Neural cell (in vitro differentiated cells): ENCODE data around the gene GOSR1.

Experiments used
- CTCF ChIP-seq: fragments of 450-650 bp; IDR thresholded peaks from 2 replicates; pipeline ENCODE4 v1.5.1; 2014; ENCODE audit warnings: antibody characterized with exemption, mild to moderate bottlenecking, moderate library complexity; ENCODE audit not compliant: poor library complexity, severe bottlenecking
- EZH2 ChIP-seq: fragments of 200-600, 300-800 bp; shearing (Covaris generic), sonication (generic); IDR thresholded peaks from 2 replicates; pipeline ENCODE4 v1.6.1; 2014; ENCODE audit warnings: antibody characterized with exemption, low read length, borderline replicate concordance, mild to moderate bottlenecking; ENCODE audit not compliant: insufficient read depth, poor library complexity, severe bottlenecking
- MXI1 ChIP-seq: fragments of 450-650 bp; conservative IDR thresholded peaks from 2 replicates; pipeline ENCODE4 v1.6.1; 2014; ENCODE audit warnings: antibody characterized with exemption, mild to moderate bottlenecking; ENCODE audit not compliant: poor library complexity, severe bottlenecking
- POLR2AphosphoS5 ChIP-seq: IDR thresholded peaks from 2 replicates; pipeline ENCODE4 v1.6.1; 2012
- RAD21 ChIP-seq: fragments of 450-650 bp; conservative IDR thresholded peaks from 2 replicates; pipeline ENCODE4 v1.6.1; 2014; ENCODE audit warnings: antibody characterized with exemption, mild to moderate bottlenecking, moderate library complexity
- SMC3 ChIP-seq: fragments of 450-650 bp; conservative IDR thresholded peaks from 2 replicates; pipeline ENCODE4 v1.6.1; 2014; ENCODE audit warnings: antibody characterized with exemption, mild to moderate bottlenecking, moderate library complexity; ENCODE audit not compliant: poor library complexity
- TAF1 ChIP-seq: IDR thresholded peaks from 2 replicates; pipeline ENCODE4 v1.6.1; 2012; ENCODE audit warnings: low read depth
- TF ChIP-seq, protein P1 (sequence below): IDR thresholded peaks from 2 replicates; pipeline ENCODE4 v1.6.1; 2012; ENCODE audit warnings: borderline replicate concordance

GRCh38 chr17:30476726-30477082 is 504 bp upstream of the GOSR1 start:
- TF ChIP-seq CTCF (no peak), SMC3 (no peak), EZH2 (no peak), RAD21 (no peak), POLR2AphosphoS5 (no peak), MXI1 (no peak), TAF1 (no peak)
- TF ChIP-seq, protein P1, sequence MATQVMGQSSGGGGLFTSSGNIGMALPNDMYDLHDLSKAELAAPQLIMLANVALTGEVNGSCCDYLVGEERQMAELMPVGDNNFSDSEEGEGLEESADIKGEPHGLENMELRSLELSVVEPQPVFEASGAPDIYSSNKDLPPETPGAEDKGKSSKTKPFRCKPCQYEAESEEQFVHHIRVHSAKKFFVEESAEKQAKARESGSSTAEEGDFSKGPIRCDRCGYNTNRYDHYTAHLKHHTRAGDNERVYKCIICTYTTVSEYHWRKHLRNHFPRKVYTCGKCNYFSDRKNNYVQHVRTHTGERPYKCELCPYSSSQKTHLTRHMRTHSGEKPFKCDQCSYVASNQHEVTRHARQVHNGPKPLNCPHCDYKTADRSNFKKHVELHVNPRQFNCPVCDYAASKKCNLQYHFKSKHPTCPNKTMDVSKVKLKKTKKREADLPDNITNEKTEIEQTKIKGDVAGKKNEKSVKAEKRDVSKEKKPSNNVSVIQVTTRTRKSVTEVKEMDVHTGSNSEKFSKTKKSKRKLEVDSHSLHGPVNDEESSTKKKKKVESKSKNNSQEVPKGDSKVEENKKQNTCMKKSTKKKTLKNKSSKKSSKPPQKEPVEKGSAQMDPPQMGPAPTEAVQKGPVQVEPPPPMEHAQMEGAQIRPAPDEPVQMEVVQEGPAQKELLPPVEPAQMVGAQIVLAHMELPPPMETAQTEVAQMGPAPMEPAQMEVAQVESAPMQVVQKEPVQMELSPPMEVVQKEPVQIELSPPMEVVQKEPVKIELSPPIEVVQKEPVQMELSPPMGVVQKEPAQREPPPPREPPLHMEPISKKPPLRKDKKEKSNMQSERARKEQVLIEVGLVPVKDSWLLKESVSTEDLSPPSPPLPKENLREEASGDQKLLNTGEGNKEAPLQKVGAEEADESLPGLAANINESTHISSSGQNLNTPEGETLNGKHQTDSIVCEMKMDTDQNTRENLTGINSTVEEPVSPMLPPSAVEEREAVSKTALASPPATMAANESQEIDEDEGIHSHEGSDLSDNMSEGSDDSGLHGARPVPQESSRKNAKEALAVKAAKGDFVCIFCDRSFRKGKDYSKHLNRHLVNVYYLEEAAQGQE, result no peak
